ENCODE results near the gene ARL3. TPM values are rescaled to one million over a fixed set of nuclear protein-coding genes. Genes with fewer than 3 reads are reported as not detected.

The ARL3 gene
- total RNA-seq, 1 donor = 5.8 TPM

DNA sequence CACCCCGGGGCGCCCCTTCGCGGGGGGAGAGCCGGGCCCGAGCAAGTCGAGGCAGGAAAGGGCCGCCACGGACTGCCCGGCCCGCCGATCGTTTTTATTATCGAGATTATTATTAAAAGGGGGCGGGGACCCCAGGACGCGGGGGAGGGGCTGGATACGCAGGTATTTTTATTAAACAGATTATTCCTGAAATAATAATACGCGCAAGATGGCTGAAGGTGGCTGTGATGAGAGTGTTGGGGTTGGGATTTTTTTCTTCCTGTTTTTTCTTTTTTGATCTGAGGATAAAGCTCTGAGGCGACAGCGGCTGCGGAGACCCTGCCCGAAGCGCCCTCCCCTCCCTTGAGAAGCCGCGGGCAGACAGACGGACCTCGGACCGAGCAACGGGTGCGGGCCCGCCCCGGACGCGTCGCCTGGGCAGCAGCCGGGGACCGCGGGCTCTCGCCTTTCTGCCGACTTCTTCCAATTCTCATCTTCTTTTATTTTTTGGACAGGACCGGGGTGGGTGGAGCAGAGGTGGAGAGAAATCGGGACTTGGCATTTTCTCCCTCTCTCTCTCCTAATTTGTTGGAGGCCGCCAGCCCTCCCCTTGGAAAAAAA is 71.4 kb downstream of the ARL3 start:
- H3K4me2 ChIP-seq (ENCODE audit: insufficient read depth, low read length) = peak overlapping the region; percentile 83
- H3K4me3 ChIP-seq (ENCODE audit: insufficient read depth, low read length) = peak overlapping the region; percentile 88
- H4K20me1 ChIP-seq (ENCODE audit: insufficient read depth, low read length) = peaks cover 29% of the 10 kb centered on the region
- peaks cover 38% of the 10 kb centered on the region for H3K79me2 ChIP-seq (ENCODE audit: insufficient read depth, low read length)
- peaks cover 5% of the 10 kb centered on the region for H3K36me3 ChIP-seq (ENCODE audit: insufficient read depth, low read length)
- H2AFZ ChIP-seq (ENCODE audit: low read length) = peak overlapping the region; percentile 51
- peaks cover 24% of the 10 kb centered on the region for H3K4me1 ChIP-seq (ENCODE audit: insufficient read depth, low read length)
- no peaks in the 10 kb centered on the region for H3K9me3 ChIP-seq (ENCODE audit: low read depth, low read length)
- H3K27ac ChIP-seq (ENCODE audit: low read depth, low read length) = peak overlapping the region; percentile 84
- no peaks in the 10 kb centered on the region for H3K27me3 ChIP-seq (ENCODE audit: insufficient read depth, low read length)
- TF ChIP-seq, protein P1, sequence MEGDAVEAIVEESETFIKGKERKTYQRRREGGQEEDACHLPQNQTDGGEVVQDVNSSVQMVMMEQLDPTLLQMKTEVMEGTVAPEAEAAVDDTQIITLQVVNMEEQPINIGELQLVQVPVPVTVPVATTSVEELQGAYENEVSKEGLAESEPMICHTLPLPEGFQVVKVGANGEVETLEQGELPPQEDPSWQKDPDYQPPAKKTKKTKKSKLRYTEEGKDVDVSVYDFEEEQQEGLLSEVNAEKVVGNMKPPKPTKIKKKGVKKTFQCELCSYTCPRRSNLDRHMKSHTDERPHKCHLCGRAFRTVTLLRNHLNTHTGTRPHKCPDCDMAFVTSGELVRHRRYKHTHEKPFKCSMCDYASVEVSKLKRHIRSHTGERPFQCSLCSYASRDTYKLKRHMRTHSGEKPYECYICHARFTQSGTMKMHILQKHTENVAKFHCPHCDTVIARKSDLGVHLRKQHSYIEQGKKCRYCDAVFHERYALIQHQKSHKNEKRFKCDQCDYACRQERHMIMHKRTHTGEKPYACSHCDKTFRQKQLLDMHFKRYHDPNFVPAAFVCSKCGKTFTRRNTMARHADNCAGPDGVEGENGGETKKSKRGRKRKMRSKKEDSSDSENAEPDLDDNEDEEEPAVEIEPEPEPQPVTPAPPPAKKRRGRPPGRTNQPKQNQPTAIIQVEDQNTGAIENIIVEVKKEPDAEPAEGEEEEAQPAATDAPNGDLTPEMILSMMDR (IDR thresholded peaks at IDR 0.05; ENCODE audit: extremely low read depth, low read depth, low read length) = no peak
- peak; percentile 91 for DNase-seq (ENCODE audit: insufficient read length, low spot score, missing footprints)

DNA sequence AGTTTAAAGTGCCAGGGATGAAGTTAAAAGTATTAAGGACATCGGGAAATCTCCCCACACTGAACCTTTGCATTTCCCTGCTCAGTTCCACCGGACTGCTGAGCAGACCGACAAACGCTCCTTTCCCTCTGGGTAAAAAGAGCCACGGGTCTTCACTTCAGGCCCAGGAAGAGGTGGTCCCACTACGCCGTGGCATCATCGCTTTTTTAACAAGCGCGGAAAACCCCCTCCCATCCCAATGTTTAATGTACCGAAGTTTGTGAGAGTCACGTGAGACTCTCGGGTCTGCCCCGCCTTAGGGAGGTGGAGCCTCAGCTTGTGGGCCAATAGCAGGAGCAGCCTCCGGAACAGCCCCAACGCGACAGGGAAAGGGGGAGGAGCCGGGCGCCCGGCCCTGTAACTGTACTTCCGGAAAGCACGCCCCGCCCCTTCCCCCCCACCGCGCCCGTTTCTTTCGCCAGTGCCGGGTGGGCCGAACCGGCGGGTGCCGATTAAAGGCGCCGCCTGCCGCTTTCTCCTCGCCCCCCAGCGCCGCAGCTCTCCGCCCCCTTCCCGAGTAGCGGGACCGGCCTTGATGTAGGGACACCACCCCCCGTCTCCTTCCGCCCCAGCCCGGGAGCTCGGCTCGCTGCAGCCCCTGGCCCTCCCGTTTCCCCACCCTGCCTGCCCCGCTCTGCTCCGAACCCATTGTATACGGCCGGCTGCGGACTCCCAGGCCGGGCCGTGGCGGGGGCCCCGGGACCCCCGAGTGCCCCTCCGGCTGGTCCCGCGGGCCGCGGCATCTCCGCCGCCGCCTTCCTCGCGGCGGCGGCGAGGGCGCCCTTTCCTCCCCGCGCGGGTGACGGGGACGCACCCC is 72.1 kb downstream of the ARL3 start:
- peak overlapping the region; percentile 91 for H3K27ac ChIP-seq (ENCODE audit: low read depth, low read length)
- peaks cover 22% of the 10 kb centered on the region for H4K20me1 ChIP-seq (ENCODE audit: insufficient read depth, low read length)
- DNase-seq (ENCODE audit: insufficient read length, low spot score, missing footprints) = peak; percentile 99
- H3K36me3 ChIP-seq (ENCODE audit: insufficient read depth, low read length) = no peaks in the 10 kb centered on the region
- peak overlapping the region; percentile 88 for H3K4me3 ChIP-seq (ENCODE audit: insufficient read depth, low read length)
- H3K4me1 ChIP-seq (ENCODE audit: insufficient read depth, low read length) = peaks cover 17% of the 10 kb centered on the region
- H3K27me3 ChIP-seq (ENCODE audit: insufficient read depth, low read length) = no peaks in the 10 kb centered on the region
- H3K4me2 ChIP-seq (ENCODE audit: insufficient read depth, low read length) = peak overlapping the region; percentile 98
- no peaks in the 10 kb centered on the region for H3K9me3 ChIP-seq (ENCODE audit: low read depth, low read length)
- peaks cover 30% of the 10 kb centered on the region for H3K79me2 ChIP-seq (ENCODE audit: insufficient read depth, low read length)
- TF ChIP-seq, protein P1 (IDR thresholded peaks at IDR 0.05; ENCODE audit: extremely low read depth, low read depth, low read length) = no peak
- H2AFZ ChIP-seq (ENCODE audit: low read length) = peak overlapping the region; percentile 99

DNA sequence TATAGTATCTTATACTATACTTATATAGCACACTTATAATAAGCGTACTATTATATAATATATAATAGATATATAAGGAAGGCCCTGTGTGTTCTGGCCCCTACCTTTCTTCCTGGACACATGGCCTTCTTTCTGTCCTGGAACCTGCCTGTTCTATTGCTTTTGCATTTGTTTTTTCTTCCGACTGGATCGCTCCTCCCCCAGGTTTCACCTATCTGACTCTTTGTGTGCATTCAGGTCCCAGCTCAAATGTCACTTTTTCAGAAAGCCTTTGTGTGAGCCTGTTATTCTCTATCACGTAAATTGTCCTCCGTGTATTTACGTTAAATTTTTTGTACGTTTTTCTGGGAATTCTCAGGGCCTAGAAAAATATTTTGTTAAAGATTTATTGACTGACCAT is 72.8 kb downstream of the ARL3 start:
- H3K4me3 ChIP-seq (ENCODE audit: insufficient read depth, low read length) = peak overlapping the region; percentile 88
- H3K27ac ChIP-seq (ENCODE audit: low read depth, low read length) = peak overlapping the region; percentile 91
- peak overlapping the region; percentile 98 for H3K4me2 ChIP-seq (ENCODE audit: insufficient read depth, low read length)
- peaks cover 10% of the 10 kb centered on the region for H3K4me1 ChIP-seq (ENCODE audit: insufficient read depth, low read length)
- TF ChIP-seq, protein P1 (IDR thresholded peaks at IDR 0.05; ENCODE audit: extremely low read depth, low read depth, low read length) = no peak
- peak; percentile 21 for DNase-seq (ENCODE audit: insufficient read length, low spot score, missing footprints)
- H3K9me3 ChIP-seq (ENCODE audit: low read depth, low read length) = no peaks in the 10 kb centered on the region
- H3K79me2 ChIP-seq (ENCODE audit: insufficient read depth, low read length) = peaks cover 23% of the 10 kb centered on the region
- peaks cover 15% of the 10 kb centered on the region for H4K20me1 ChIP-seq (ENCODE audit: insufficient read depth, low read length)
- H3K27me3 ChIP-seq (ENCODE audit: insufficient read depth, low read length) = no peaks in the 10 kb centered on the region
- no peaks in the 10 kb centered on the region for H3K36me3 ChIP-seq (ENCODE audit: insufficient read depth, low read length)
- H2AFZ ChIP-seq (ENCODE audit: low read length) = peak overlapping the region; percentile 99

DNA sequence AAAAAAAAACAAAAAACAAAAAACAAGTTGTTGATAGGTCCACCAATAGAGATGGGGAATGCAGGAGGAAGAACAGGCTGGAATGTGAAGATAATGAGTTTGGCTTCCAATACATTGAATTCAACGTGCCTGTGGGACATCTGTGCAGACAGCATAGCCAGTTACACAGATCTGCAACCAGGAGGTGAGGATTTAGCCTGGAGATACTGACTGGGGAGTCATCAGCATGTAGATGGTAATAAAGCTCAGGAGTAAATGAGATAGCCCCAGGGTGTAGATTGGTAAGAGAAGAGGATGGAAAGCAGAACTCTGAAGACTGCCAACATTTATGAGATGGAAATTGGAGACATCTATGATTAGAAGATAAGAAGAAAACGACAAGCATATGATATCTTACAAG is 74.7 kb downstream of the ARL3 start:
- Histone ChIP-seq H3K4me2 (ENCODE audit: insufficient read depth, low read length) (no peak overlapping the region), H3K79me2 (ENCODE audit: insufficient read depth, low read length) (peaks cover 5% of the 10 kb centered on the region), H3K4me1 (ENCODE audit: insufficient read depth, low read length) (peaks cover 14% of the 10 kb centered on the region), H2AFZ (ENCODE audit: low read length) (no peak overlapping the region), H3K27ac (ENCODE audit: low read depth, low read length) (no peak overlapping the region), H3K4me3 (ENCODE audit: insufficient read depth, low read length) (no peak overlapping the region), H3K27me3 (ENCODE audit: insufficient read depth, low read length) (no peaks in the 10 kb centered on the region), H3K9me3 (ENCODE audit: low read depth, low read length) (no peaks in the 10 kb centered on the region), H3K36me3 (ENCODE audit: insufficient read depth, low read length) (no peaks in the 10 kb centered on the region), H4K20me1 (ENCODE audit: insufficient read depth, low read length) (peaks cover 2% of the 10 kb centered on the region)
- DNase-seq (ENCODE audit: insufficient read length, low spot score, missing footprints) = no peak
- TF ChIP-seq, protein P1 (IDR thresholded peaks at IDR 0.05; ENCODE audit: extremely low read depth, low read depth, low read length) = no peak

Measured in osteoblast (primary cell).